Pancreas (tissue), 10 donors: ENCODE data around the gene INF2. TPM values are rescaled to one million over a fixed set of nuclear protein-coding genes. Genes with fewer than 3 reads are reported as not detected.
A peak's percentile ranks its signal among the peaks of the same experiment; 100 is the strongest.
"Not testable (repeated sequence)": the region's sequence is repeated elsewhere in the genome, so short reads cannot be mapped to it uniquely, and the experiment has no call there.

Experiments used
- ATAC-seq, 4 donors: fragments of 200-7000 bp; cut with Tn5 transposase; one replicate each; pipeline versions ENCODE4 v1.8.0 to v1.9.1; 2020; ENCODE audit warnings: mild to moderate bottlenecking in 4 of 4, moderate library complexity in 4 of 4
- DNase-seq, 6 donors: peaks; one replicate each; pipeline ENCODE4 v3.0.0-alpha.2; 2020
- FAIRE-seq: peaks from 2 replicates; lab custom pipeline; 2012; peaks lifted over from hg19 to GRCh38; lab: Jason Lieb, UNC
- H3K27ac ChIP-seq, 4 donors: fragments of 200-600 bp; sonication (generic); 1 replicate in 3 of 4; 2 replicates in 1 of 4; pipeline versions ENCODE4 v1.5.0 to v1.8.0; 2020
- H3K27me3 ChIP-seq, 4 donors: fragments of 200-600 bp; one replicate each; pipeline ENCODE4 v1.8.0; 2021
- H3K36me3 ChIP-seq, 3 donors: fragments of 200-600 bp; sonication (generic) in 1 of 3; one replicate each; pipeline versions ENCODE4 v1.5.0 to v1.8.0; 2020 to 2021
- H3K4me1 ChIP-seq, 3 donors: fragments of 200-600 bp; one replicate each; pipeline ENCODE4 v1.8.0; 2021
- H3K4me3 ChIP-seq, 4 donors: fragments of 200-600 bp; sonication (generic) in 2 of 4; one replicate each; pipeline versions ENCODE4 v1.5.0 to v1.8.0; 2020 to 2021
- H3K9me3 ChIP-seq, 4 donors: fragments of 200-600 bp; one replicate each; pipeline ENCODE4 v1.8.0; 2021
- WGBS, 2 donors: extraction: QIAGEN DNeasy Blood & Tissue Kit; methylation state at CpG; one replicate each; pipeline ENCODE4 v1.1.7; 2013; 5-methylcytosine and 5-hydroxymethylcytosine counted together
- intact Hi-C, 3 donors: fragments of 100-400 bp; cut with DNase I; formaldehyde crosslinking; loops; one replicate each; pipeline versions ENCODE4 v1.11.1 to v1.14.2; 2022
- polyA plus RNA-seq, 2 donors: library from polyadenylated mRNA; stranded (reverse); fragments of 200-250 nt; gene quantifications; one replicate each; pipeline ENCODE4 v1.2.3, GENCODE V29; 2013
- total RNA-seq, 6 donors: library from RNA; stranded (reverse); fragmentation: NEBNext Ultra II Directional in 4 of 6; extraction: Animal tissue kit (Norgen Biotek cat#: 25700) in 4 of 6; gene quantifications; one replicate each; pipeline versions ENCODE4 v1.2.1 to v1.2.4, GENCODE V29; 2021 to 2023
- TF ChIP-seq, protein P1 (sequence below), 4 donors: fragments of 200-600 bp; sonication (generic) in 3 of 4; IDR thresholded peaks; one replicate each; pipeline versions ENCODE4 v1.5.0 to v1.8.0; 2021; ENCODE audit warnings: antibody characterized with exemption in 4 of 4
- donor health status: healthy with polysubstance abuse.
- donor health status: DM: no; HTN: no; CAD: no; lungs with moderate emphysema.
- donor health status: DM: no; HTN: no; CAD: no.
- donor health status: control.
- donor health status: control.
- donor health status: Bipolar disorder and iron deficiency.
- donor health status: DM: yes; HTN: yes; CAD: no.
- donor health status: DM: no; HTN: no; CAD: no.
- donor health status: DM: no; HTN: no; CAD: no.
- donor health status: DM: yes; HTN: yes; CAD: no.

The INF2 gene
- total and polyA plus RNA-seq, 8 donors = 20.4 to 80.8 (median 27.8) TPM

DNA sequence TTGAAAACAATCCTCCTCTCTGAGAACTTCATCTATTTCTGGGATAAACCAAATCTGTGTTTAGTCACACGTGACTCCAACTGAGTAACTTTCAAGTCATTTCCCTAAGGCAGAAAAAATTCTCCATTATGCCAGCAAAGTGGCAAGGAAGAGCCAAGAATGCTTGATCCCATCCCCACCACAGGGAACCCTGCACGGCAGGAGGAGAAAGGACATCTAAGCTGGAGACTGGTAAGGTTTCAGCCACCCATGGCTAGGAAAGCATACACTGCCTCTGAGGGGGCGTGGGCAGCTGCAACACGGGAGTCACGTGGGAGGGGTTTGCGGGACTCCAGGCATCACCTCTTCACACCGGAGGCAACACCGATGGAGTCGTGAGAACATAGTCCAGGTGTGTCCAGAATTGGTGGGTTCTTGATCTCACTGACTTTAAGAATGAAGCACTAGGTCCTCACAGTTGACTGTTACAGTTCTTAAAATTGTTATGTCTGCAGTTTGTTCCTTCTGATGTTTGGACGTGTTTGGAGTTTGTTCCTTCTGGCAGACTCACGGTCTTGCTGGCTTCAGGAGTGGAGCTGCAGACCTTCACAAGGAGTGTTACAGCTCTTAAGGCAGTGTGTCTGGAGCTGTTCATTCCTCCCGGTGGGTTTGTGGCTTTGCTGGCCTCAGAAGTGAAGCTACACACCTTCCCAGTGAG lies 60.8 kb downstream of the INF2 start:
- no peak for FAIRE-seq
- TF ChIP-seq, protein P1, sequence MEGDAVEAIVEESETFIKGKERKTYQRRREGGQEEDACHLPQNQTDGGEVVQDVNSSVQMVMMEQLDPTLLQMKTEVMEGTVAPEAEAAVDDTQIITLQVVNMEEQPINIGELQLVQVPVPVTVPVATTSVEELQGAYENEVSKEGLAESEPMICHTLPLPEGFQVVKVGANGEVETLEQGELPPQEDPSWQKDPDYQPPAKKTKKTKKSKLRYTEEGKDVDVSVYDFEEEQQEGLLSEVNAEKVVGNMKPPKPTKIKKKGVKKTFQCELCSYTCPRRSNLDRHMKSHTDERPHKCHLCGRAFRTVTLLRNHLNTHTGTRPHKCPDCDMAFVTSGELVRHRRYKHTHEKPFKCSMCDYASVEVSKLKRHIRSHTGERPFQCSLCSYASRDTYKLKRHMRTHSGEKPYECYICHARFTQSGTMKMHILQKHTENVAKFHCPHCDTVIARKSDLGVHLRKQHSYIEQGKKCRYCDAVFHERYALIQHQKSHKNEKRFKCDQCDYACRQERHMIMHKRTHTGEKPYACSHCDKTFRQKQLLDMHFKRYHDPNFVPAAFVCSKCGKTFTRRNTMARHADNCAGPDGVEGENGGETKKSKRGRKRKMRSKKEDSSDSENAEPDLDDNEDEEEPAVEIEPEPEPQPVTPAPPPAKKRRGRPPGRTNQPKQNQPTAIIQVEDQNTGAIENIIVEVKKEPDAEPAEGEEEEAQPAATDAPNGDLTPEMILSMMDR (IDR thresholded peaks at IDR 0.05) = no peak
- WGBS, 2 donors = 82 to 86% methylated on average over 12 of the region's 12 CpGs
- no peak overlapping the region for H3K4me3 ChIP-seq
- no peaks in the 10 kb centered on the region for H3K27me3 ChIP-seq
- H3K4me1 ChIP-seq = peaks cover 11 to 13% (median 13%) of the 10 kb centered on the region in 3 donors
- intact Hi-C loops = no loop called here
- no peak overlapping the region for H3K27ac ChIP-seq
- no peaks in the 10 kb centered on the region for H3K9me3 ChIP-seq
- peak in 2 of 6 donors; percentile 15 to 34 for DNase-seq
- ATAC-seq = no peak
- no peaks in the 10 kb centered on the region for H3K36me3 ChIP-seq

DNA sequence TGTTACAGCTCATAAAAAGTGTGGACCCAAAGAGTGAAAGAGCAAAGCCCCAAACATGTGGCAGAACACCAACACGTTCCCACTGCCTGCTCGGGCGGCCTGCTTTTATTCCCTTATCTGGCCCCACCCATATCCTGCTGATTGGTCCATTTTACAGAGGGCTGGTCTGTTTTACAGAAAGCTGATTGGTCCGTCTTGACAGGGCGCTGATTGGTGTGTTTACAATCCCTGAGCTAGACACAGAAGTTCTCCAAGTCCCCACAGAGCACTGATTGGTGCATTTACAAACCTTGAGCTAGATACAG lies 61.3 kb downstream of the INF2 start:
- ATAC-seq, FAIRE-seq: not testable (repeated sequence)

DNA sequence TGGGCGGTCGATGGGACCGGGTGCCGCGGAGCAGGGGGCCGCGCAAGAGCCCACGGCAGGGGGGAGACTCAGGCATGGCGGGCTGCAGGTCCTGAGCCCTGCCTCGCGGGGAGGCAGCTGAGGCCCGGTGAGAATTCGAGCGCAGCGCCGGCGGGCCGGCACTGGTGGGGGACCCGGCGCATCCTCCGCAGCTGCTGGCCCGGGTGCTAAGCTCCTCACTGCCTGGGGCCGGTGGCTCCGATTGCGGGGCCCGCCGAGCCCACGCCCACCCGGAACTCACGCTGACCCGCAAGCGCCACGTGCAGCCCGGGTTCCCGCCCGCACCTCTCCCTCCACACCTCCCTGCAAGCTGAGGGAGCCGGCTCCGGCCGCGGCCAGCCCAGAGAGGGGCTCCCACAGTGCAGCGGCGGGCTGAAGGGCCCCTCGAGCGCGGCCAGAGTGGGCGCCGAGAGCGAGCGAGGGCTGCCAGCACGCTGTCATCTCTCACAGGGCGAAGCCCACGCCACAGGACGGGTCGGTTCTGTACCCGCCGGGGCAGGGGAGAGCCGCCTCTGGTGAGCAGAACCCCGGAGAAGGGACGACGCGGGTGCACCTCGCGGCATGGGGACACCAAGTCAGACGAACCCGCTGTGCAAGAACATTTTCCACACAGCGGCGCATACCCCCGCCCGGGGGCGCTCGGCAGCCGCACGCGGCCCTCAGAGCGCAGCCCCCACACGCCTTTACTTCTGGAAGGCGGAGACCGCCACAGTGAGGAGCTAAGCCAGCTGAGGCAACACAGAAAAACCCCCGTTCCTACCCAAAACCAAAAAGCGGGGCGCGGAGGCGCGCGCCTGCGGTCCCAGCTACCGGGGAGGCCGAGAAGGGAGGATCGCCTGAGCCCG lies 62.4 kb downstream of the INF2 start:
- Histone ChIP-seq H3K27me3 (no peaks in the 10 kb centered on the region), H3K9me3 (no peaks in the 10 kb centered on the region), H3K27ac (peak overlapping the region; percentile 59 to 81 (median 69)), H3K4me1 (peaks cover 17 to 23% (median 22%) of the 10 kb centered on the region in 3 donors), H3K4me3 (peak overlapping the region in 3 of 4 donors; percentile 8 to 90 (median 87)), H3K36me3 (no peaks in the 10 kb centered on the region)
- WGBS, 2 donors = 77 to 80% methylated on average over 83 to 90 of the region's 90 CpGs
- peak in 3 of 6 donors; percentile 54 to 85 (median 70) for DNase-seq
- no peak for ATAC-seq
- intact Hi-C loops = no loop called here
- no peak for FAIRE-seq
- TF ChIP-seq, protein P1 (IDR thresholded peaks at IDR 0.05) = no peak

More for the DNA sequence above, 61.3 kb downstream of the INF2 start:
- H3K9me3 ChIP-seq, H3K27ac ChIP-seq, intact Hi-C loops, H3K36me3 ChIP-seq, H3K4me3 ChIP-seq, H3K27me3 ChIP-seq: not testable (repeated sequence)
- H3K4me1 ChIP-seq = peaks cover 16 to 18% (median 17%) of the 10 kb centered on the region in 3 donors
- WGBS, 2 donors = 82 to 89% methylated on average over 5 of the region's 5 CpGs
- DNase-seq = peak in 2 of 6 donors; percentile 7 to 13

DNA sequence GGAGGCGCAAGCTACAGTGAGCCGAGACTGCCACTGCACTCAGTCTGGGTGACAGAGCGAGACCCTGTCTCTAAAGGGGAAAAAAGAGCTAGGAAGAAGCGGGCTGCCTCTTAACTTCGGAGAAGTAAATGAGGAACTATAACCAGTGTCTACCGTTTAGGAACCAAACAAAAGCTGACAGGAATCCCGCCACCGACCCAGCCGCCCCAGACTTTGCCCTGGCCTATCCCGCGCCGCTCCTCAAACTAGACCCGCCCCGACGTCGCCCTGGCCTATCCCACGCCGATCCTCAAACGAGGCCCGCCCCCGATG lies 63.0 kb downstream of the INF2 start:
- no peak for DNase-seq
- Histone ChIP-seq H3K4me1 (peaks cover 17 to 22% (median 22%) of the 10 kb centered on the region in 3 donors), H3K4me3 (peak overlapping the region in 3 of 4 donors; percentile 8 to 90 (median 87)), H3K27ac (peak overlapping the region; percentile 59 to 81 (median 69)), H3K36me3 (peaks cover 0 to under 1% (median 0%) of the 10 kb centered on the region in 3 donors), H3K9me3 (no peaks in the 10 kb centered on the region), H3K27me3 (no peaks in the 10 kb centered on the region)
- TF ChIP-seq, protein P1 (IDR thresholded peaks at IDR 0.05) = no peak
- ATAC-seq = no peak
- intact Hi-C loops = no loop called here
- WGBS, 2 donors = 3 to 4% methylated on average over 21 of the region's 21 CpGs
- peak; percentile 84 for FAIRE-seq

DNA sequence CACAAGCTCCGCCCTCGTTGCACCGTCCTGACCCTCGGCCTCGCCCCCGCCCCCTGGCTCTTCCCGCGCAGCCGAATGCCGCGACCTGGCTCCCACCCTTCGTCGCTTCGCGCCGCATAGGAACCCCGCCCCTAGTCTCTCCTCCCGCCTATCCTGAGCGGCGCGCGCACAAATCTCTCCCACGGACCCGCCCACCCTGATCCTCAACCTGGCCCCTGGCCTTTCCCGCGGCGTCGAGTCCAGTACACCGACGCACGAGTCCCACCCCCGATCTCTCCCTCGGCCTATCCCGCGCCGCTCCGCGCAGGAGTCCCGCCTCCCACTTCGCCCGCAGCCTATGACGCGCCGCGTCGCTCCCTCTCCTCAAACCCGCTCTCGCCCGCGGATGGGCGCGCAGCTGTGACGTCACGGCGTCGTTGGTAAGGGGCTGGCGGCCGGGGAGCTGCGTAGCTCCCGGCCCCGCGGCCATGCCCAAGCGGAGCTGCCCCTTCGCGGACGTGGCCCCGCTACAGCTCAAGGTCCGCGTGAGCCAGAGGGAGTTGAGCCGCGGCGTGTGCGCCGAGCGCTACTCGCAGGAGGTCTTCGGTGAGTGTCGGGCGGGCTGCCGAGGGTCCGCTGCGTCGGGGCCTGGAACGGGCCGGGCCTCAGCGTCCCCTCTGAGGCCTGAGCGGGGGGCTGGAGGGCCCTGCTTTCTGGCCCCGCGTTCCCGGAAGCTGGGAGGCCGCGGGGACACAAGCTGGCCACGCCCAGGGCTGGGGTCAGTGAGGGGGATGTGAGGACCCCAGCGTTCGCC lies 63.5 kb downstream of the INF2 start, which contains the start of gene SIVA1:
TSS of gene SIVA1 (plus strand) at position 413 of the 793 bp plus-strand sequence. CDS start at position 468, 55 bp downstream.
- TF ChIP-seq, protein P1 (IDR thresholded peaks at IDR 0.05) = no peak
- FAIRE-seq = no peak
- ATAC-seq = peak; percentile 89 to 95 (median 90)
- H3K4me3 ChIP-seq = peak within 1 kb of the TSS; percentile 87 to 99 (median 94)
- peaks cover 0 to 6% (median 0%) of the 10 kb centered on the region in 3 donors for H3K36me3 ChIP-seq
- H3K4me1 ChIP-seq = peaks cover 17 to 28% (median 22%) of the 10 kb centered on the region in 3 donors
- no peaks in the 10 kb centered on the region for H3K9me3 ChIP-seq
- peak within 1 kb of the TSS; percentile 70 to 94 (median 83) for H3K27ac ChIP-seq
- peak; percentile 99 to 100 (median 100) for DNase-seq
- WGBS, 2 donors = 0% methylated on average over 86 to 95 of the region's 95 CpGs
- intact Hi-C loops = no loop called here
- H3K27me3 ChIP-seq = no peaks in the 10 kb centered on the region
